HFFc6 (cell line): ENCODE data around the gene ATP8A1. TPM values are rescaled to one million over a fixed set of nuclear protein-coding genes. Genes with fewer than 3 reads are reported as not detected.

ENCODE experiments used
- DNase-seq: peaks from one replicate; pipeline ENCODE4 v3.0.0-alpha.2; 2018
- H3K27ac Mint-ChIP-seq: 2 replicates; pipeline ENCODE4 v1.8.0; 2020; ENCODE audit warnings: mild to moderate bottlenecking, mixed read lengths
- H3K27me3 Mint-ChIP-seq: 2 replicates; pipeline ENCODE4 v1.8.0; 2021; ENCODE audit warnings: mild to moderate bottlenecking, moderate library complexity, mixed read lengths; ENCODE audit not compliant: insufficient read depth
- H3K36me3 Mint-ChIP-seq: 2 replicates; pipeline ENCODE4 v1.8.0; 2021; ENCODE audit warnings: low read depth, mixed read lengths
- H3K4me1 Mint-ChIP-seq: 2 replicates; pipeline ENCODE4 v1.8.0; 2020; ENCODE audit warnings: low read depth, mixed read lengths
- H3K4me3 Mint-ChIP-seq: 2 replicates; pipeline ENCODE4 v1.8.0; 2020; ENCODE audit warnings: mild to moderate bottlenecking, moderate library complexity, mixed read lengths
- H3K9me3 Mint-ChIP-seq: 2 replicates; pipeline ENCODE4 v1.8.0; 2020; ENCODE audit warnings: mild to moderate bottlenecking, mixed read lengths
- total RNA-seq, 6 experiments: library from RNA; stranded (reverse); fragmentation: NEBNext Ultra II Directional; extraction: Animal tissue kit (Norgen Biotek cat#: 25700); gene quantifications; 2 replicates in 1 of 6; 3 replicates in 5 of 6; pipeline ENCODE4 v1.2.3, GENCODE V29; 2021
- TF ChIP-seq, protein P1 (sequence below): fragments of 200-600 bp; sonication (generic); IDR thresholded peaks from 2 replicates; pipeline ENCODE4 v1.5.0; 2021; ENCODE audit warnings: antibody characterized with exemption, mild to moderate bottlenecking

ATP8A1 gene
- total RNA-seq, 6 experiments from 2014 or later: 0.03 to 0.28 (median 0.11) TPM

DNA sequence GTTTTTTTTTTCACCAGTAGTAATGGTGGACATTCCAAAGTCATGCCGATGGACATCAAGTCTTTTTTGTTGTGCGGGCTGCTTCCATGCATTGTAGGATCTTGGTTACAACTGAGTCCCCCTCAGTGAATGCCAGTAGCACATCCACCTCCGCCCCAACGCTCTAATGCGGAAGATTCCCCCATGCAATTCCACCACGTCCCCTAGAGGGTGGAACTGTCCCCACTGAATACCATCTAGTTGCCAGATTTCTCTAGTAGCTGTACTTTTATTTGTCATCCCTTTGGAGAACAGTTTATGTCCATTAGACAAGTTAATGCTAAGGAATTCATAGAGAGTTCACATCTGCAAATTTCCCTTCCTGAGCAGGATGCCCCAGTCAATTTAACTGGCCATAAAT lies 252.9 kb downstream of the ATP8A1 start:
- no peaks in the 10 kb centered on the region for H3K36me3 Mint-ChIP-seq
- no peaks in the 10 kb centered on the region; the same call in 1 of the 2 replicates for H3K27me3 Mint-ChIP-seq
- TF ChIP-seq, protein P1, sequence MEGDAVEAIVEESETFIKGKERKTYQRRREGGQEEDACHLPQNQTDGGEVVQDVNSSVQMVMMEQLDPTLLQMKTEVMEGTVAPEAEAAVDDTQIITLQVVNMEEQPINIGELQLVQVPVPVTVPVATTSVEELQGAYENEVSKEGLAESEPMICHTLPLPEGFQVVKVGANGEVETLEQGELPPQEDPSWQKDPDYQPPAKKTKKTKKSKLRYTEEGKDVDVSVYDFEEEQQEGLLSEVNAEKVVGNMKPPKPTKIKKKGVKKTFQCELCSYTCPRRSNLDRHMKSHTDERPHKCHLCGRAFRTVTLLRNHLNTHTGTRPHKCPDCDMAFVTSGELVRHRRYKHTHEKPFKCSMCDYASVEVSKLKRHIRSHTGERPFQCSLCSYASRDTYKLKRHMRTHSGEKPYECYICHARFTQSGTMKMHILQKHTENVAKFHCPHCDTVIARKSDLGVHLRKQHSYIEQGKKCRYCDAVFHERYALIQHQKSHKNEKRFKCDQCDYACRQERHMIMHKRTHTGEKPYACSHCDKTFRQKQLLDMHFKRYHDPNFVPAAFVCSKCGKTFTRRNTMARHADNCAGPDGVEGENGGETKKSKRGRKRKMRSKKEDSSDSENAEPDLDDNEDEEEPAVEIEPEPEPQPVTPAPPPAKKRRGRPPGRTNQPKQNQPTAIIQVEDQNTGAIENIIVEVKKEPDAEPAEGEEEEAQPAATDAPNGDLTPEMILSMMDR: no peak
- H3K4me1 Mint-ChIP-seq: no peaks in the 10 kb centered on the region
- no peak overlapping the region for H3K4me3 Mint-ChIP-seq
- DNase-seq: no peak
- H3K27ac Mint-ChIP-seq: no peak overlapping the region
- peaks cover 12% of the 10 kb centered on the region; the same call in 1 of the 2 replicates for H3K9me3 Mint-ChIP-seq

DNA sequence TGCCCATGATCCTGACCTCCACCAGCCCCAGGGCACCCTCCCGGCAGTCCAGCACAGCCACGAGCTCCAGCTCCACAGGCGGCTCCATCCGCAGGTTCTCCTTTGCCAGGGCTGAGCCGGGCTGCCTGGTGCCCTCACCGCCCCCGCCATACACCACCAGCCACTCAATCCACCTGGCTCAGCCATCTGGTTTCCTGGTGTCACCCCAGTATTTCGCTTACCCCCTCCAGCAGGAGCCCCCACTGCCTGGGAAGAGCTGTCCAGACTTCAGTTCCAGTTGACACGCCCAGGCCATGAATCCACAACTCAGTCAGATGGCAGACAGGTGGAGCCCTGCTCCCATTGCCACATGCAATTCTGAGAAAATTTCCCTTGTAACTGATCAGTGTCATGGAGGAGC lies 255.7 kb downstream of the ATP8A1 start:
- peaks cover 20% of the 10 kb centered on the region; the same call in 1 of the 2 replicates for H3K9me3 Mint-ChIP-seq
- H3K4me3 Mint-ChIP-seq: no peak overlapping the region
- peaks cover 5% of the 10 kb centered on the region; the same call in 1 of the 2 replicates for H3K36me3 Mint-ChIP-seq
- H3K27ac Mint-ChIP-seq: no peak overlapping the region
- TF ChIP-seq, protein P1: no peak
- DNase-seq: no peak
- H3K4me1 Mint-ChIP-seq: no peaks in the 10 kb centered on the region
- H3K27me3 Mint-ChIP-seq: peaks cover 8% of the 10 kb centered on the region

DNA sequence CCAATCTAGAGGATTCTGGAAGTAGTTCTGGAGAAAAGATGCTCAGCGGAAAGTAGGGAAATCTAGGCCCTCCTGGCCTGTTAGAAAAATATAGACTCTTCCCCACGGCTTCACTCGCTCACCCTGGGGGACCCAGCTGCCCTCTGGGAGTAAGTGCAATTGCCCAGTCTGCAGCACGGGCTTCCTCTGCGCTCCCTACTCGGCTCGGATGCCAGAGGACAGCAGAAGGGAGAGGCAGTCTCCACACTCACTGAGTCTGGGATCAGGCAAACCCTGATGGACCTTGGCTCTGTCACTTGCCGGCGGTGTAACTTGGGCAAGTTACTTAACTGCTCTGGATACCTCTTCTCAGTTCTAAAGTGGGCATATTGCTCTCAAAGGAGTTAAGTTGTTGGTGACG lies 257.5 kb downstream of the ATP8A1 start:
- no peaks in the 10 kb centered on the region for H3K4me1 Mint-ChIP-seq
- peaks cover 7% of the 10 kb centered on the region; the same call in 1 of the 2 replicates for H3K9me3 Mint-ChIP-seq
- peaks cover 8% of the 10 kb centered on the region for H3K27me3 Mint-ChIP-seq
- peaks cover 5% of the 10 kb centered on the region; the same call in 1 of the 2 replicates for H3K36me3 Mint-ChIP-seq
- TF ChIP-seq, protein P1: no peak
- no peak overlapping the region for H3K27ac Mint-ChIP-seq
- H3K4me3 Mint-ChIP-seq: no peak overlapping the region
- no peak for DNase-seq

DNA sequence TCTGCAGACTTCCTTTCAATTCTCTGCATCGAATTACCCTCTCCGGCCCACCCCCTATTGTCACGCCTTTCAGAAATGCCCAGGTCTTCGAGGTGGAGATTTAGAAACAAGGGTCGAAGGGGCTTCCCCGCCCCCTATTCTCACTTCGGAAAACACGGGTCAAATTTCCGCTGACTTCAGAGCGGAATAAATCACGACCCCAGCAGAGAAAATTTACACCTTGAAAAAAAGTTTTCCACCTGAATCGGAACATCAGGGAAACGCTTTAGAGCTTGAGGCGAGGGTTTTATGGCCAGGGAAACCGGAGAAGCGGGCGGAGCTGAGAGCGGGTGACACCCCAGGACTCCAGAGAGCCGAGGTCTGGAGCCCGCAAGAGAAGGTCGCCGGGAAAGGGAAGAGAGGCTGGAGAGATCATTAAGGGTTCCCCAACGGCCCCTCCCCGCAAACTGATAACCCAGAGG lies 258.0 kb downstream of the ATP8A1 start:
- H3K4me3 Mint-ChIP-seq: no peak overlapping the region
- no peak overlapping the region for H3K27ac Mint-ChIP-seq
- DNase-seq: no peak
- H3K4me1 Mint-ChIP-seq: no peaks in the 10 kb centered on the region
- H3K9me3 Mint-ChIP-seq: peaks cover 7% of the 10 kb centered on the region; the same call in 1 of the 2 replicates
- TF ChIP-seq, protein P1: no peak
- H3K27me3 Mint-ChIP-seq: peaks cover 8% of the 10 kb centered on the region
- H3K36me3 Mint-ChIP-seq: peaks cover 5% of the 10 kb centered on the region; the same call in 1 of the 2 replicates

DNA sequence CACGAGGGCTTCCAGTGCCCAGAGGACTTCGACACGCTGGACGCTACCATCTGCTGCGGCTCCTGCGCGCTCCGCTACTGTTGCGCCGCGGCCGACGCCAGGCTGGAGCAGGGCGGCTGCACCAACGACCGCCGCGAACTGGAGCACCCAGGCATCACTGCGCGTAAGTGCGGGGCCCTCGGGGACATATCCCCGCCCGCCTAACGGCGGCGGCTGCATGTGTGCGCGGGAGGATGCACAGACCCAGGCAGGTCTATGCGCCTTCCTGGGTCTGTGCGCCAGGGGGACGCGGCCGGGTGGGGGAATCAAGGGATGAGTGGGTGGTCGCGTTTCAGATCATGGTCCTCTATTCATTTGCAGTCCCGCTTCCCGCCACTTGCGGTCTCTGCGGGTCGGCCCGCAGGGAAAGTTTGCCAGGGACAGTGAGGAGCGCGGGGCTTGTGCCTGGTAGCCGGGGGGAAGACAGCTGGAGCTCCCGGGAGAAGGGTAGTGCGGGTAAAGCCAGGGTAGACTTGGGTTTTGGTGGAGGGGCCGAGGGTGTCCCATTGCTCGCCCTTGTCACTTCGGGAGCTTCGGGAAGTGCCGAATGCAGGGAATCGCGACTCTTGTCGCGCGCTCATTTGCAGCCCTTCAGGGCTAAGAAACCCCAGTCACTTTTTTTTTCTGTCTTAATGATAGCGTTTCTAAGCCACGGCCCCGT lies 258.6 kb downstream of the ATP8A1 start:
- H3K27me3 Mint-ChIP-seq: peaks cover 8% of the 10 kb centered on the region
- TF ChIP-seq, protein P1: no peak
- DNase-seq: no peak

More for the DNA sequence above, 258.6 kb downstream of the ATP8A1 start:
- no peak overlapping the region for H3K27ac Mint-ChIP-seq
- H3K9me3 Mint-ChIP-seq: peaks cover 7% of the 10 kb centered on the region; the same call in 1 of the 2 replicates
- H3K4me3 Mint-ChIP-seq: no peak overlapping the region
- H3K36me3 Mint-ChIP-seq: peaks cover 5% of the 10 kb centered on the region; the same call in 1 of the 2 replicates
- H3K4me1 Mint-ChIP-seq: no peaks in the 10 kb centered on the region
